ENCODE measurements around the gene KCNMA1.

KCNMA1 gene

DNA sequence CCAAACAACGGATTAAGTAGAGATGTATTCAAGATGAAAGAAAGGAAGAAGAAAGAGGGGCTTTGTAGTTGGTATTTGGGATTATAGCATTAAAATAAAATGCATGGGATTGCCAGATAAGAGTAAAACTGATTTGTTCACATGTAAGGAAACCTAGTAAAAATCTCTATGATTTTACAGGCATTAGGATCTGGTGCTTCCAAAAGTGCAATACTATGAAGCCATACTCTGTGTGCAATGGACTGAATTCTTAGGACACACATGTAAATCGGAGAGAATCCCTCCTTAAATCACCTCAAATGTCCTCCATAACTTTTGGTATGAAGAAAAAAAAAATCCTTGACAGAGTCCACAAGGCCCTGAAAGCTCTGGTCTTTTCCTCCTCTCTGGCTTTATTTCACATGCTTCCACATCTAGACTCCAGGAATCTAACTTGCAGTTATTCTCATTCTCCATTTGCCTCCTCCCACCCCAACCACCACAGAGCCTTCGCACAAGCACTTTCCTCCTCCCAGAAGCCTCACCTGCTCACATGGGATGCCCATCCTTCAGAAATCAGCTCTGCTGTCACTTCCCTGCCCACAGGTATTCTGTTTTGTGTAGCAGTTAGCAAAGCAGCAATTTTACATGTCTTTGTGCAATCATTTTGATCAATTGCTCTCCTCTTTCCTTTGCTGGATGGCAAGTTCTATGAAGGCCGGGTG is 378.3 kb downstream of the KCNMA1 start:
- Histone ChIP-seq H3K9me3 (ENCODE audit: low read length) (no peaks in the 10 kb centered on the region), H2AFZ (ENCODE audit: low read depth, low read length) (no peak overlapping the region)

DNA sequence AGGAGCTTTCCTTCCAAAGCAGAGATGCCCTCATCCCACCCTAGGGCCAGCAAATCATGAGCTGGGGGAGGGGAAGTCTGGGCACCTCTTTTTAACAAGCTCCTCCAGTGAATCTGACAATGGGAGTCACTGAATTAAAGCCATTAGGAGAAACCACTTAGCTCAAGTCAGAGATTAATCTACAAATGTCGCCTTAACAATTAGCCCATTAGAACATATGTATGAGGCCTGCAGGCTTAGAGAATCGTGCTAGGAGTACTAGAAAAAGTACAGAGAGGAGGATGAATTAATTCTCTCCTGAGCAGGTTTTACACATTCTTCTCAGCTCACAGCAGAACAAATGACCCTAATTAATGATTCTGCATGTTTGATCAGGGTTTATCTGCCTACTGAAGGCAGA is 381.3 kb downstream of the KCNMA1 start:
- H3K27me3 ChIP-seq (ENCODE audit: insufficient read depth, low read length): no peaks in the 10 kb centered on the region
- H3K36me3 ChIP-seq (ENCODE audit: insufficient read depth, low read length): no peaks in the 10 kb centered on the region
- no peaks in the 10 kb centered on the region for H3K4me1 ChIP-seq (ENCODE audit: insufficient read depth, low read length)
- H2AFZ ChIP-seq (ENCODE audit: low read depth, low read length): no peak overlapping the region
- no peak overlapping the region for H3K4me3 ChIP-seq (ENCODE audit: low read length)
- H3K9me3 ChIP-seq (ENCODE audit: low read length): no peaks in the 10 kb centered on the region

More for the DNA sequence above, 378.3 kb downstream of the KCNMA1 start:
- no peaks in the 10 kb centered on the region for H3K36me3 ChIP-seq (ENCODE audit: insufficient read depth, low read length)
- no peak overlapping the region for H3K4me3 ChIP-seq (ENCODE audit: low read length)
- peaks cover 2% of the 10 kb centered on the region for H3K27me3 ChIP-seq (ENCODE audit: insufficient read depth, low read length)
- no peaks in the 10 kb centered on the region for H3K4me1 ChIP-seq (ENCODE audit: insufficient read depth, low read length)

DNA sequence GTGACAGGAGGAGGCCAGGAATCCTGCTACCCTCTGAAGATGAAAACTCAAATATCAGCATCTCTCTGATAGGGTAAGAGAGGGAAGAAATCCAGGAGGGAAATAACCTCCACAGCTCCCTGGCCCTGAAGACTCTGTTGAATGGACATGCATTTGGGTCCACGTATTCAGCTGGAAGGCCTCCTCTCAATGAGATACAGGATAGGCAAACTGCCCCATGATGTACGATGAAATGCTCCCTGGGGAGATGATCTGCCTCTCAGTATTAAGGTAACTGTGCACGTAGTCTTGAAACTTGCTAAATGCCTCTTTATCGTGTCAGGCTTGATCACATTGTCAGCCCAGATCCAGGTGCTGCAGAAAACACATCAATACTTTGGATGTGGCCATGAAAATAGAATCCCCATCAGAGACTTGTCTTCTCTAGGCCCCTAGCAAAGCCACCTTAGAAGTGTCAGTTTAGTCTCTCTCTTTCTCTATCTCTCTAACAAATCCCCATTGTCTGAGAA is 384.0 kb downstream of the KCNMA1 start:
- Histone ChIP-seq H3K4me3 (ENCODE audit: low read length) (no peak overlapping the region), H3K36me3 (ENCODE audit: insufficient read depth, low read length) (no peaks in the 10 kb centered on the region), H3K4me1 (ENCODE audit: insufficient read depth, low read length) (no peaks in the 10 kb centered on the region), H3K27me3 (ENCODE audit: insufficient read depth, low read length) (no peaks in the 10 kb centered on the region), H2AFZ (ENCODE audit: low read depth, low read length) (no peak overlapping the region), H3K9me3 (ENCODE audit: low read length) (no peaks in the 10 kb centered on the region)

DNA sequence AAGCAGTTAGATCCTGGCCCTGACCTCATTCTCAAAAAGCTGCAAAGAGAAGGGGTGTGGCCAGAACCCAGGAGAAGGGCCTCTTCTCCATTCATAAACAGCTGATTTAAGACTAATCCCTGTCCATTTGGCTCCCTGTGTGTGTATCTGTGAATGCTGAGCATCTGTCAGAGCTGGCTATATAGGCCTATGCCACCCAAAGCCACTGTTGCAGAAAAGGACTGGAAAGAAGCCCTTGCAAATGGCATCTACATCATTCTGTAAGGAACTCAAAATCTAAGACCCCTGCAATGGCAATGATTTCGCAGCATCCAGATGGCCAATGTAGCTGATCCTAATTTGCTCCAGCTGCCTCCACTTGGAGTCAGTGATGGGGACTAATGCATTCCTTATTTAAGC is 384.5 kb downstream of the KCNMA1 start:
- Histone ChIP-seq H2AFZ (ENCODE audit: low read depth, low read length) (no peak overlapping the region), H3K27me3 (ENCODE audit: insufficient read depth, low read length) (no peaks in the 10 kb centered on the region), H3K4me3 (ENCODE audit: low read length) (no peak overlapping the region), H3K9me3 (ENCODE audit: low read length) (no peaks in the 10 kb centered on the region), H3K4me1 (ENCODE audit: insufficient read depth, low read length) (no peaks in the 10 kb centered on the region), H3K36me3 (ENCODE audit: insufficient read depth, low read length) (no peaks in the 10 kb centered on the region)

DNA sequence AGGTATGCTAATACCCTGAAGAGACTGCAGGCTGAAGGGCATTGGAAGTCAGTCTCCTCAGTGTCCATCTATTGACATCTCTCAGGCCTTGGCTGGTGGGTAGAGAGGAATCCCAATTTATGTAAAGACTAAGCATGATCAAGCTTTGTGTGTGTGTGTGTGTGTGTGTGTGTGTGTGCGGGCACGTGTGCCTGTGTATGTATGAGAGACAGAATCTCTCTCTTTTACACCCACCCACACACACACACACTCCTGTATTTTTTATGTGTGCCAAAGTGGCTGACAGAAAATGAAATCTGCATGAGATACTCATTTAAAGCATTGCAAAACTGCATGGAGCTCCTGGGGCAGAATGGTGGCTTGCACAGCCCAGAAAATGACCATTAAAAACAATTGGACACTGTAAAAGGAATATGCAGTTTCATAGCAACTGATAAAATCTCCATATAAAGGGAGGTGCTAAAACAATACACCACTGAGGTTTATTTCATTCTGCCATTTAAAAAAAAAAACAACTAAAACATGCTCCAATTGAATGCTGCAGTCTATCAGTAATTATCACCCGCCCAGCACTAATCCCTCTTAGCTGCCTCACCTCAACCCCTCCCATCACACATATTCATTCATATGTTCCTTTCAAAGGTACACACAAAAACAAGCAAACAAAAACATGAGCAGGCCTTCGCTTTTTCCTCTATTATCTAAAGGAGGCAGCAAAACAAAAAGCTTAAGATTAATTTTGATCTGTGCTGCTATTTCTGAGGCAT is 385.0 kb downstream of the KCNMA1 start:
- Histone ChIP-seq H3K9me3 (ENCODE audit: low read length) (no peaks in the 10 kb centered on the region), H3K27me3 (ENCODE audit: insufficient read depth, low read length) (no peaks in the 10 kb centered on the region), H2AFZ (ENCODE audit: low read depth, low read length) (no peak overlapping the region), H3K4me3 (ENCODE audit: low read length) (no peak overlapping the region), H3K4me1 (ENCODE audit: insufficient read depth, low read length) (no peaks in the 10 kb centered on the region), H3K36me3 (ENCODE audit: insufficient read depth, low read length) (no peaks in the 10 kb centered on the region)

DNA sequence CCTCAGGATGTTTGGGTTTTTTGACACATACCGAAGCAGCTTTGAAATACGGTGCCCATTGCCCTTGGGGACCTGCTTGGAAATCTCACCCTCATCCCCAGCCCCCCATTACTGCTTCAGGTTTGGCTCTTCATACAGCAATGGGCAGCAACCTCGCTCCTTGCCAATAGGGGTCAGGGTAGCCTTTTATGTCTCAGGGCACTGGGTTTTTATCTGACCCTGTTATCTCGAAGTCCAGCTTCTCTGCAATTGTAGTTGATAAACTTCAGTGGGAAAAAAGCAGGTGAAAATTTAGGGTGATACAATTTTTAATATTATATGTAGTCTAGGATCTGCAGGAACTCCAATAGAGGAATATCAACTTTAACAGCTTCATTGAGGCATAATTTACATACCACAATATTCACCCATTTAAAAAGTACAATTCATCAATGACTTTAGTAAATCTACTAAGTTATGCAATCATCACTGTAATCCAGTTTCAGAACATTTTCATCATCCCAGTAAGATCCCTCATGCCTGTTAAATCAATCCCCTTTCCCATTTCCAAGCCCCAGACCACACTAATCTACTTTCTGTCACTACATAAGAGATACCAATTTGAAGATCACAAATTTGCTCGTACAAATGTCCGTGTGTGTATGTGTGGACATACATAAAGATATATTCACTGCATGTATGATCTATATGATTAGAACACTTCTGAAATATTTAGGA is 386.2 kb downstream of the KCNMA1 start:
- H3K4me3 ChIP-seq (ENCODE audit: low read length): no peak overlapping the region
- H3K36me3 ChIP-seq (ENCODE audit: insufficient read depth, low read length): no peaks in the 10 kb centered on the region
- H2AFZ ChIP-seq (ENCODE audit: low read depth, low read length): no peak overlapping the region
- no peaks in the 10 kb centered on the region for H3K27me3 ChIP-seq (ENCODE audit: insufficient read depth, low read length)
- H3K9me3 ChIP-seq (ENCODE audit: low read length): no peaks in the 10 kb centered on the region
- H3K4me1 ChIP-seq (ENCODE audit: insufficient read depth, low read length): no peaks in the 10 kb centered on the region

DNA sequence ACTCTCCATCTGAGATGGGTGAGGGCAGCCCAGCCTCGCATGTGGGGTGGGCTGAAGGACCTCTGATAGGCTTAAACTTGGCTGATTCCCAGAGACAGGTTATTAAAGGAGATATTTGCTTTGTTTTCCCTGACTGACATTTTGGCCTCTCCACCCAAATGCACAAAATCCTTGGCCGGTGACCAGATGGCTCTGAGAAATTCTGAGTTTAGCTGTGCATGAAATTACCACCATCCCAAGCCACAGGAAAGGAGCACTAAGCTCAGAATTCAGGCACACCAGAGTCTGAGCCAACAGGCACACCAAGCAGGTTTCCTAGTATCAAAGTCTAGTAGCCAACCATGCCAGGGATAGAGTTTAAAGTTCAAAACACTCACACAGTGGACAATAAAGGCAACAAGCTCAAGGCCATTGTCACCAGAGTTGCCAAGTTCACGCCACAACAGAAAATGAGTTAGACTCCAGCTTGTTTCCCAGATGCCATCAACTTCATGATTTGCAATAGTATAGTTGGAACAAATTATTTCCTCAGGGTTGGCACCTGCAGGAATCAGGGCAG is 387.6 kb downstream of the KCNMA1 start:
- Histone ChIP-seq H3K9me3 (ENCODE audit: low read length) (no peaks in the 10 kb centered on the region), H3K36me3 (ENCODE audit: insufficient read depth, low read length) (no peaks in the 10 kb centered on the region), H3K27me3 (ENCODE audit: insufficient read depth, low read length) (no peaks in the 10 kb centered on the region), H3K4me1 (ENCODE audit: insufficient read depth, low read length) (no peaks in the 10 kb centered on the region), H2AFZ (ENCODE audit: low read depth, low read length) (no peak overlapping the region), H3K4me3 (ENCODE audit: low read length) (no peak overlapping the region)

DNA sequence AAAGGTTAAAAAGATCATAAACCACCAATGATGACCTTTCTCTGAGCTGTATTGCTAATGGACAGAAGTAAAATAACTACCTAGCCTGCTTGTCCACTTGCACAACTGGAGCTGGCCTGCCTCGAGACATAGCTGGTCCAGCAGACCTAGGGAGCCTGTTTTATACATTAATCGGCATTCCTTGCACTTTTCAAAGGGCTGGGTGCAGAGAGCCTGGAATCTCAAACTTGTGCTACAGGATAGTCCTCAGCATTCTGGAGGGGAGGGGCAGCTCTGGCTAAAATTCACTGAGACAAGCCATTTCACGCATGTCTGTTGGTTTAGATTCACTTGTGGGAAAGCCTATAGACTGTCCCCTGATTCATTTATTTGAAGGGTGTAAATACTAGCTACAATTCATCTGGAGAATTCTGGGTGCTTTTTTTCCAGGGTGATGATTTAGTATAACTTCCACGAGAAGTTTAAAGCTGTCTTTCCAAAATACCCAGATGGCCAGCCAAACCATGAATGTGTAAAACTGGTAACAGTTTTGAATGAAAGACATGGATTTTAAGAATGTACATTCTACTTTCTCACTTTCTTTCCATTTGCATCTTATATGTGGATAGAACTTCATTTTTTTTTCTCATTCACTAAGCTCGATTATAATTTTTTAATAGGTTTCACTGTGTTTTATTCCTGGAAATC is 389.4 kb downstream of the KCNMA1 start:
- no peaks in the 10 kb centered on the region for H3K9me3 ChIP-seq (ENCODE audit: low read length)
- H3K36me3 ChIP-seq (ENCODE audit: insufficient read depth, low read length): no peaks in the 10 kb centered on the region
- H3K4me1 ChIP-seq (ENCODE audit: insufficient read depth, low read length): no peaks in the 10 kb centered on the region
- no peak overlapping the region for H3K4me3 ChIP-seq (ENCODE audit: low read length)
- no peak overlapping the region for H2AFZ ChIP-seq (ENCODE audit: low read depth, low read length)
- no peaks in the 10 kb centered on the region for H3K27me3 ChIP-seq (ENCODE audit: insufficient read depth, low read length)

DNA sequence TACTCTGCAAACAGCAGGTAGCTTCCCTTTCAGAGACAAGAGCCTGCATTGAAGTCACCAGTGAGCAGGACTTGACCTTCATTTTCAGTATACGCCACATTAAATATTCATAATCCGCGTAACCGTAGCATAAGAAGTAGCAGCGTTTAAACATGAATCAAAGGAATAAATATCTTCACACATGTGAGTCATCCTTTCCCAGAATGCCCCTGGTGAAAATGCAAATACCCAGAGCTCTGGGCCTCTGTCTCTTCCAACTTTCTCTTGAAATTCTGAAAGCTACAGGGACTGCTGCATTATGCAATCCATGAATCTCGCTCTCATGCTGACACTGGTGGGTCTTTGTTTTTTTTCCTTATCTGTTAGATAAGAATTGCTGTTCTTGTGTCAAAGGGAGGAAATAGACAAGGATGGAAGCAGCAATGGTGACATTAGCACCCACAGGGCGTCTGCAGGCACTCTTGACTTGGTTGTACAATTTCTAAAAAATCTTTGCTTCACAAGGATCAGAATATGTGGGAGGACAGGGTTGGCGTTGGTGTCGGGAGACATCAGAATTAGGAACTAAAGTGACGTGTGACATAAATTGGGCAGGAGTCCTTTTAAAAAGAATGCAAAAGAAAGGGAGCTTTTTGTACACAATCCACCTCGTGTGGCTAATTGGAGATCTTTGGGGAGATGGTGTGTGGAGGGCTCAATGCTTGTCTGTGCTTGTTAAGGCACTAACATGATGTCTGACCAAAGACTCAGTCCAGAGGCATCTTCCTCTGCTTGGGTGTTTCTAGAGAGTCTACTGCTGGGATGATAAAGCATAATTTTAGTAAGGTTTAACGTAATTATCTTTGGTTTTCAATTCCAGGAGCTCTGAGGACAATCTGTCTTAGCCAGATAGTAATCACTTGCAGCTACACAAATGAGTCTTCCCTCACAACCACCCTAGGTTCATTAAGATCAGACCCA is 390.3 kb downstream of the KCNMA1 start:
- no peaks in the 10 kb centered on the region for H3K9me3 ChIP-seq (ENCODE audit: low read length)
- H3K27me3 ChIP-seq (ENCODE audit: insufficient read depth, low read length): no peaks in the 10 kb centered on the region
- no peak overlapping the region for H3K4me3 ChIP-seq (ENCODE audit: low read length)
- H3K4me1 ChIP-seq (ENCODE audit: insufficient read depth, low read length): no peaks in the 10 kb centered on the region
- no peaks in the 10 kb centered on the region for H3K36me3 ChIP-seq (ENCODE audit: insufficient read depth, low read length)
- H2AFZ ChIP-seq (ENCODE audit: low read depth, low read length): peak overlapping the region; percentile 51

DNA sequence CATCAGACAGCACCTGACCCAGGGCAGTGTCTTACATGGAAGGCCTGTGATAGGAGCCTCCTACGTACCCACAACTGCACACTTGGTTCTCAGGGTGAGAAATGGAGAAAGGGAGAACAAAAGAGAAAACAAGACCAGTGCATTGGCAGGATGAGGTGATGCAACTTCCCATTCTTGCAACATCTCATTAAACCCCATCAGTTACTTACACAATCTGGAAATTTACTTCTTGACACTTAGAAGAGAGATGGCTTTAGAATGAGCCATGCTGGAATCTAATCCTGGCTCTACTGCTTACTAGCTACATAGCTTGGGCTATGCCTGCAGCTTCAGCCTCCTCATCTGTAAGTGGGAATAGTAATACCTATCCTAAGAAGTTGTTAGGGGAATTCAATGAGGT is 391.7 kb downstream of the KCNMA1 start:
- H3K9me3 ChIP-seq (ENCODE audit: low read length): no peaks in the 10 kb centered on the region
- H3K4me1 ChIP-seq (ENCODE audit: insufficient read depth, low read length): no peaks in the 10 kb centered on the region
- no peak overlapping the region for H3K4me3 ChIP-seq (ENCODE audit: low read length)
- no peaks in the 10 kb centered on the region for H3K36me3 ChIP-seq (ENCODE audit: insufficient read depth, low read length)
- no peak overlapping the region for H2AFZ ChIP-seq (ENCODE audit: low read depth, low read length)
- no peaks in the 10 kb centered on the region for H3K27me3 ChIP-seq (ENCODE audit: insufficient read depth, low read length)

DNA sequence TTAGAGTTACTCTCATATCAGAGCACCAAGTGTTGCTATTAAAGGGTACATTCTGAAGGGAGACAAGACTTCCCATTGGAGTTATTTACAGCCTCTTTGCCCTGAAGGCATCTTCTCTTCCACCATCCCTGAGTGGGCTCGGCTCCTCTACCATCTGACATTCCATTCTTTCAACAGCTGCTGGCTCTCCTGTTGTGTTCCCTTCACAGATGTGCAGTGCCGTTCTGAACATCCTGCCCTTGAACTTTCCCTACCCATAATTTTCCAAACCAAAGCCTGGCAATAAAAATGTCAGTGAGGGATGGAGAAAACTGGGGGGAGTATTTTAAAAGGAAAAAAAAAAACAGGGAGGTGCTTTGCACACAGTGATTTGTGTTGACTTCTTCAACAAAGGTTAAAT is 392.9 kb downstream of the KCNMA1 start:
- Histone ChIP-seq H2AFZ (ENCODE audit: low read depth, low read length) (no peak overlapping the region), H3K9me3 (ENCODE audit: low read length) (no peaks in the 10 kb centered on the region), H3K27me3 (ENCODE audit: insufficient read depth, low read length) (no peaks in the 10 kb centered on the region), H3K4me1 (ENCODE audit: insufficient read depth, low read length) (no peaks in the 10 kb centered on the region), H3K36me3 (ENCODE audit: insufficient read depth, low read length) (no peaks in the 10 kb centered on the region), H3K4me3 (ENCODE audit: low read length) (no peak overlapping the region)

DNA sequence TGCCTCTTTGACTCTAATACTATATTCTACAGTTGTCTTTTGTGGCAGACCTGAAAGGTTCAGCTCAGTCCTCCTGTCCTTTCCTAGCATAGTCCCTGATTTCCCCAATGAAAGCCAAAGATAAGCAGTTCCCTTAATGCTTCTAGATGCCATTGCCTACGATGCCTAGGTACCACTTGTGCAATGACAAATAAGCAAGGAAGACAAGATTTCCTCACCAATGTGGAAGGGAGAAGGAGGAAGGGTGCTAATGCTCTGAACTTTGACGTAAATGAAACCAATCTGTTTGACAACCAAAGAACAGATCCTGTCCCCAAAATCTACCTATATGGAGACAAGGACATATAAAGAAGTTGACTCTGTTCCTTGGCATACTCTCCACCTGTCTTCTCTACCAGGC is 393.3 kb downstream of the KCNMA1 start:
- no peaks in the 10 kb centered on the region for H3K36me3 ChIP-seq (ENCODE audit: insufficient read depth, low read length)
- H3K27me3 ChIP-seq (ENCODE audit: insufficient read depth, low read length): no peaks in the 10 kb centered on the region
- H3K4me1 ChIP-seq (ENCODE audit: insufficient read depth, low read length): no peaks in the 10 kb centered on the region
- no peak overlapping the region for H2AFZ ChIP-seq (ENCODE audit: low read depth, low read length)
- H3K9me3 ChIP-seq (ENCODE audit: low read length): no peaks in the 10 kb centered on the region
- no peak overlapping the region for H3K4me3 ChIP-seq (ENCODE audit: low read length)
